ENCODE measurements around the gene CLTB.

Gene CLTB

GRCh38 chr5:176381979-176382378, 34.4 kb downstream of the CLTB start:
- no peak for DNase-seq

DNA sequence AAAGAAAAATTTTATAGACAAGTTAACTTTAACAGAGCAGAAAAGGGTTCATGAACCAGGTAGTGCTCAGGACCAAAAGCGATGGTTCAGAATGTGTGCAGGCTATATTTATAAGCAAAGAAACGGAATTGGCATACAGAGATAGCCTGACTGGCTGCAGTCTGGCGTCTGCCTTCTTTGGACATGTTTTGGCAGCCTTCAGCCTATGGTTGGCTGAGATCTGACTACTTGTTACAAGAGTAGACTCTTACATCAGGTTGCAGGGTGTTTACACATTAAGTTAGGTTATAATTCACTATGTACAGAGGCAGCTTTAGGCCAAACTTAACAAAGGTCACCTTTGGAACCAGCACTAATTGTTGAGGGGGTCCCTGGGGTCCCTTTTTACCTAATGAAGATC, 34.9 kb downstream of the CLTB start:
- DNase-seq, result no peak

GRCh38 chr5:176379881-176380280, 36.5 kb downstream of the CLTB start:
- DNase-seq, result no peak

DNA sequence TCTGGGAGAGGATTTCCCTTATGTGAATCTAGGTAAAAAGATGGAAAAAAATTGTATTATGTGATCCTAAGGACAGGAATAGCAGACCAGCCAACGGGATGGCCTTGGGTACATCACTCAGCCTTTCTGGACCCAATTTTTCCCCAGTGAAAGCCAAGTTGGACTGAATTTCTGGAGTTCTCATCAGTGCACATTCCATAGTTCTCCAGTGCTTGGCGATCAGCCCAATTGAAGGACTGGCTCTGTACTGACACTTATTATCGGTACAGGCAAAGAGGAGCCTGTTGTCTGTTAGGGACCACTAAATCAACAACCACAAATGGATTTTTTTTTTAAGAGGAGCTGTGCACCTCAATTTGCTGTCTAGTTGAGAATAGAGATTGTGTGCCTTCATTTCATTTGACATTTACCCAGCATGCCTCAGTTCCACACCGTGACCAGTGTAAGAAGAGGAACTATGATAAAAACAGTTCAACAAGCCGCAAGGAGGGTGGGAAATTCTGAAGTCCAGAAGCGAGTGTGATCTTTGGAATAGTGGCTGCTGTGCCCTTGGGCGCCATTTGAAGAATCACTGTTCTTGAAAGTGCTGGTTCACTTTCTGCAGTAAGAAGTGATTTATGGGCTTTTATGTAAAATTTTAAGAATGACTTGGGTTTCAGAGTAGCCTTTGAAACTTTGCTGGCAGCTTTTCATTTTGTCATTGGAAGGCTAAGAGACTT, 43.1 kb downstream of the CLTB start:
- DNase-seq, result no peak

GRCh38 chr5:176371621-176372539, 44.5 kb downstream of the CLTB start:
- DNase-seq, result no peak

DNA sequence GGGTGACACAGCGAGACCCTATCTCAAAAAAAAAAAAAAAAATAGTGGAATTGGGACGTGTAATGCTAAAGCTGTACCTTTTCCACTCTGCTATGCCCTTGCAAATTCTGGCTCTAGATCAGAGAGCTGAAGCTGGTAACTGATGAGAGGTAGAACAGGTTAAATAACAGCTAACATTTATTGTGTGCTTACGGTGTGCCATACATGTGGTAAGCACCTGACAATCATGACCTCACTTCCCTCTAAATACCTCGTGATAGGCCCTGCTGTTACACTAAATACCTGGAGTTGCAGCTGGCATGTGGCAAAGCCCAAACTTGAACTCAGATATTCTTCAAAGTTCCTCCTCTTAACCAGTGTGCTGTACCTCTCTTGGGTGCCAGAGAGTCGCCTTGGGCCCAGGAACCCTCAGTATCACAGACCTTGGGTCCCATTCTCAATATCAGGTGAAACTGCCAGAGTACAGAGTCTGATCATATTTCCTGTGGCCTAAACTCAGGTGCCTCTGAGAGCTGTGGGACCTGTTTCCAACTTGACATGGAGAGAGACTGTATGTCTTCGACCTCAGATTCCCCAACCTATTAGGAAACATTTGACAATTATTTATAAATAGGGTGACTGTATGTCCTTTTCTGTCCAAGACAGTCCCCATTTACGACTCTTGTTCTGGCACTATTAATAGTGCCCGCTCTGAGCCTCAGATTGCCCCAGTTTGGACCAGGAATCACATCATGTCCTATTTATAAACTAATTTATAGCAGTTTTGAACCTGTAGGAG, 46.2 kb downstream of the CLTB start:
- DNase-seq, result no peak

DNA sequence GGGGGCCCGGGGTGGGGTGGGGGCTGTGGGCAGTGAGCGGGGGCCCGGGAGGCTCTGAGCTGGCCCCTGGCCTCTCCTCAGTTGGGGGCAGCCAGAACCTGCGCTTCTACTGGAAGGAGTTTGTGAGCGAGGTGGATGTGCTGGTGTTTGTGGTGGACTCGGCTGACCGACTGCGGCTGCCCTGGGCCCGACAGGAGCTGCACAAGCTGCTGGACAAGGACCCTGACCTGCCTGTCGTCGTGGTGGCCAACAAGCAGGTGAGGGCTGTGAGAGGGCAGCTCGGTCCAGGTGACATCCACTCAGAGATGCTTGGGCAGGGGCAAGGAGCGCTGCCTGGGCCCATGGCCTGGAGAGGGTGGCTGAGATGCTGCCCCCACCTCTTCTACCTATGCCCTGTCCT, 47.6 kb downstream of the CLTB start:
- DNase-seq, result no peak

DNA sequence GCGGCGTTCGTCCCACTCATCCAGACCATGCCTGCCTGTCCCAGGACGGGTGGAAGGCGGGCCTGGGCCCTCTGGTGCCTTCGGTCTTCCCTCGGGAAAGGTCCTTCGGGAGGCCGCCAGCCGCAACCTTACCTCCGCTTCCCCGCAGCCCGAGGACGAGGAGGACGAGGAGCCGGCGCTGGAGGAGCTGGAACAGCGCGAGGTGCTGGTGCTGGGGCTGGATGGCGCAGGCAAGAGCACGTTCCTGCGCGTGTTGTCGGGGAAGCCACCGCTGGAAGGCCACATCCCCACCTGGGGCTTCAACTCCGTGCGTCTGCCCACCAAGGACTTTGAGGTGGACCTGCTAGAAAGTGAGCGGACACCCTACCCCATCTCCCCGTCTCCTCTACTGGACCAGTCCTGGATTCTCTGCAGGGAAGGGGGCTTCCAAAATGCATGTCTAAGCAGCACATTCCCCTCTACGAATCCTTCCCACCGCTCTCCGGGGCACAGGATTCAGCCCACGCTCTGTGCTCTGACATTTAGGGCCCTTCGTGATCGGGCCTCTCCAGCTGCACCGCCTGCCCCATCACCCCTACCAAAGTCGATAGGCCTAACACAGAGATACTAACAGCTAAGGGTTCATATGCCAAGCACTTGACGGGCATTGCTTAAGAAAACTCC, 50.0 kb downstream of the CLTB start:
- DNase-seq, result no peak

GRCh38 chr5:176365351-176366231, 50.7 kb downstream of the CLTB start, which contains the start of gene ARL10:
TSS of gene ARL10 (plus strand) at chr5:176365487. CDS start at chr5:176365564, 77 bp downstream.
- DNase-seq, result peak; percentile 86

DNA sequence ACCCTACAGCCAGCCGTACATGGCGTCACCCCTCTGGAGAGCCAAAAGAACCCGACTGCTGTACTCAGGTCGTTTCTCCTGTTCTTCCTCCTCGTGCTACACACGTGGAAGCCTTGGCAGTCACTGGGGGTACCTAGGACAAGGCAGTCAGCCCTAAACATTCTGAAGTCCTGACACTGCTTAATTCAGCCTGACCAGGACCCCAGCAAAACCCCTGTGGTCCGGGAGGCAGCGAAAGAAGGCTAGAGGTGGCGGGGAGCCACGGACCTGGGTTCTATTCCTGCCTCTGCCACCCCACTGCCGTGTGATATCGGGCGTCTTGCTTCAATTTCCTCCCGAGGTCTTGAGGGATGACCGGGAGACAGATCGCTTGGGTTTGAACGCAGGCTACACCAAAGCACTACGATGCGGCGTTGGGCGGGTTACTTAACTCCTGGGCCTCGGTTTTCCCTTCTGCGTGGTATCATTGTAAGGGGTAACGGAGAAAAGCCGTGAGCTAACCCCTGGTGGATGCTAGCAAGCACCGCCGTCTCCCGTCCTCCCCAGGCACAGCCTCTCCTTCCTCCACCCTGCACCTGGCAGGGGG, 51.5 kb downstream of the CLTB start:
- DNase-seq, result no peak

- DNase-seq, result no peak
Measured at GRCh38 chr5:176362233-176362490, 54.2 kb downstream of the CLTB start.

DNA sequence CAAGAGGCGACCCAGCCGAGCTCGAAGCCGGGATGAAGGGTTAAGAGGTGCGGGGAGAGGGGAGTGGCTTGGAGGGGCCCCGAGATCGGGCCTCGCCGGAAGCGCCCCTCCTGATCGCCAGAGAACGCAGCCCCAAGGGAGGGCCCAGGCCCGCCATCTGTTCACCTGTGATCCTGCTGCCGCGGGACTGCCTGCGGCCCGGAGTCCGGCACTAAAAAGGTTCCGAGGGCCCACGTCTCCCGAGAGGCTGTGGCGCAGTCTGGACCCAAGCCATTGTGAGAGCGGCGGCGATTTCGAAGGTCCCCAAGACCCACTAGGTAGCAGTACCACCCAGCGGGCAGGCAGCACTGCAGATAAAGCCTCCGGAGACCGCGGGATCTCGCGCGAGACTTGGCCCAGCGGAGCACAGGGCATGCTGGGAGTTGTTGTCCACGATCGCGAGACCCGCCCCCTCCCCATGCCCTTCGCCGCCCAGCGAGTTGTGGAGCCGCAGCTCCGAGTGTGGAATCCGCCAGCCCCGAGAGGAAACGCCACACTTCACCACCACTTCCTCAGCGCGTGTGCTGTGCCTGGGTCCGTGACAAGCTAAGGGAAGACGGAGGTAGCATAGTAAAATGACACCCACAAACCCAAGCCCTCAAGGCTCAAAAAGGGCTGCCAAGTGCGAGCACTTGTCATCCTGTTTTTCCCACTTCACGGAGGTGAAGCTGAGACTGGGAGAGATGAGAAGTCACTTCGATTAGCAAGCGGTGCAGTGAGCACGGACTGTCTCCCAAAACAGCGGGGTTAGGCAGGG, 54.7 kb downstream of the CLTB start, which contains the start of gene KIAA1191:
TSS of gene KIAA1191 (minus strand) at position 328 of the 796 bp plus-strand sequence. CDS start 2,256 bp downstream, outside the sequence.
- peak; percentile 90 for DNase-seq

DNA sequence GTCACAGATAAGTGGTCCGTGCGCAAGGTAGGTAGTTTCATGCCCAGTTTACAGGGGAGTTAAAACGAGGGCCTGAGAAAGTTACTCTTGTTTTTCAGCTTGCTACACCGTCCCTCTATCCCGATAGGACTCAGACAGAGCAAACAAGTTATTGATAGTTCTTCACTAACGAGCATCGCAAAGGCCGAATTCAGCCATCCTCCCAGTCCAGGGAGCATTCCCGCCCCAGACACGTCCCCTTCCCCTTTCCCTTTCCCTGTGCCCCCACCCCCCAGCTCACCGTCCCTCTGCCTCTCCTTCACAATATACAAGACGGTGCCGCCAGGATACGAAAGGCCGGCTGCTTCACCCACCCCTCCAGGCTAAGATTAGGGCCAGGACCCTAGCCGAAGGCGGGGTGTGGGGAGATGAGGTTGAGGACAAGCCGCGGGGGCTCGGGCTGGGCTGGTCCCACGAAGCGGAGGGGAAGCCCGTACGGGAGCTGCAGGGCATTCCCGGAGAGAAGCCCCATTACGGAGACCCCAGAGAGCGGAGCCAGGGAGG, 55.4 kb downstream of the CLTB start:
- DNase-seq, result peak; percentile 1

DNA sequence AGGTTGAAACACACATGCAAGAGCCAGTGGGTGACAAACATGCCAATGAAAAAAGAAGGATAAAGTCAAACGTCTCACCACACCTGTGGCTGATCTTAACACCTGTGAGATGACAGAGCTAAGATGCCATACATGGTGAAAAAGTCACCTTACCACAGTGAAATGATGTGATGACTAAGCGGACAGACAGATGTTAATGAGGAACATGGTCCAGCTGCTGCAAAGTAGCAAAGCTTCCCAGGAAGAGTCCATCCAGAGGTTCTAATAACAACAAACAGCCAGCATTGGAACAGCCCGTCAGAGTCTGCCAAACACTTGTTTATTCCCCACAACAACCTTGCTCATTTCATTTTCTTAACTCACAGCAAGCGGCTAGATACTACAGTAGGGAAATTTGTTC, 56.7 kb downstream of the CLTB start:
- DNase-seq, result no peak

GRCh38 chr5:176356179-176356566, 60.2 kb downstream of the CLTB start:
- no peak for DNase-seq

- DNase-seq, result no peak
Measured at GRCh38 chr5:176355400-176356178, 60.8 kb downstream of the CLTB start.

DNA sequence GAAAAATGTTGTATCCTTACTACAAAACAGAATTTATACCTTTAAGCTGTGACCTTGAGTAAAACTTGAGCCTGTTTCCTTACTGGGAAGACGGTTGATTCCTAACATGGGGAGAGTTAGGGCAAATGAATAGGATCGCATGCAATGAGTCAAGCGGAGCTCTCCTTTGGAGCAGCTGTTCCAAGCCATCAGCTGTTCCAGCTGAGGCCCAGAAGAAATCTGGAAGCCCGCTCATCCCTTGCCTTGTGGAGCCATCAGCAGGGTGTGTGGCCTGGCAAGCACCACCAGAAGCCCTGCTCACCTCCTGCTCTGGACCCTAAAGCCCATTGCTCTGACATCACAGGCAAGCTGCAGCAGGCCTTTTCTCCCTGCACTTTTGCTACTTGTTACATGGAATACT, 62.8 kb downstream of the CLTB start:
- no peak for DNase-seq

DNA sequence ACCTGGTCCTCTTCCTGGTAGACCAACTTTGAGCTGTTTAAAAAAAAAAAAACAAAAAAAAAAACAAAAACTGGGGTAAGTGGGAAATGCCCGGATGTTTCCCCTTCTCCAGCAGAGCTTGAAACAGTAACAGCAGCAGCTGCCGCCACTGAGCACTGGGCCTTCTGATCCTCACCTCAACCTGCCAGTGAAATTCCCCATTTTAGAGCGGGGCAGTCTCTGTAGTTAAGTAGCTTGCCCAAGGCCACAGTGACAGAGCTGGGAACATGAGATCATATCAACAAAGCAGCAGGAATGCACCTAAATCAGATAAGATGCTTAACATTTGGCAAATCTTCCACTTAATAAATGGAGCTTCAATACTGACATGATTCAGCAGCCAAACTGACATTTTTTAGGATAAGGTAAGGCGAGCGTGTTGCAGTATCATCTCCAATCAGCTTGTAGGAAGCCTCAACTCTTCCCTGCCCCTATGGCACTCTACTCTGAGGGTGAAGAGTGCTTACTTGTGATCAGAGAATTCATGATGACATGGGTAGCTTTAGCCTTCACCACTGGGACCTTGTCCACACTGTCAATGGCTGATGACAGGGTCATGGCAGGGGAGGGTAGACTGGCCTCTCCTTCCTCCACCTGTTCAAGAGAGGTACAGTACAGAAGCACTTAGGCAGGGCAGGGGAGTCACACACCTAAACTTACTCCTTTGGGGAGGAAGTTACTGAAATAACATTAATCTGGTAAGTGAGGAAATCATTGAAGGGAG, 64.0 kb downstream of the CLTB start:
- DNase-seq, result no peak

All from fibroblast of skin of scalp (primary cell).